Measurements from ENCODE around the gene FAAH. TPM values are rescaled to one million over a fixed set of nuclear protein-coding genes. Genes with fewer than 3 reads are reported as not detected.

Gene FAAH
- total RNA-seq, 1 experiment from 2014 or later: 25.9 TPM

GRCh38 chr1:46420533-46420915 is 26.4 kb downstream of the FAAH start:
- no peaks in the 10 kb centered on the region for H3K9me3 ChIP-seq (ENCODE audit: control insufficient read depth, insufficient read depth, low read depth, low read length)
- DNase-seq (ENCODE audit: low read depth, low spot score) (no peak), ATAC-seq (no peak)
- in situ Hi-C loops (cut with HindIII; ENCODE audit: low pct_unique_long_range_greater_than_20kb, low sequenced_read_pairs) (no loop called here), intact Hi-C loops (cut with micrococcal nuclease; ENCODE audit: unreplicated experiment) (no loop called here)
- no TSS peak for BruUV-seq (replicated peaks)
- no peak overlapping the region for H3K27ac ChIP-seq (ENCODE audit: low read length)
- H3K4me3 ChIP-seq (ENCODE audit: low read depth in 2 of 2, low read length in 2 of 2): no peak overlapping the region
- TF ChIP-seq REST (IDR thresholded peaks at IDR 0.05; ENCODE audit: insufficient read depth in 1 of 2, low read depth in 2 of 2, low read length in 1 of 2) (no peak), TCF7L2 (IDR thresholded peaks at IDR 0.05; ENCODE audit: low read depth, low read length) (no peak), CTCF (IDR thresholded peaks at IDR 0.05) (no peak), SIN3A (IDR thresholded peaks at IDR 0.05; ENCODE audit: borderline replicate concordance, insufficient read depth, low read depth, low read length) (no peak), POLR2AphosphoS5 (IDR thresholded peaks at IDR 0.05; ENCODE audit: low read depth, low read length) (no peak)
- no peaks in the 10 kb centered on the region for H3K4me1 ChIP-seq (ENCODE audit: control insufficient read depth, insufficient read depth, low read length)
- no peaks in the 10 kb centered on the region for H3K27me3 ChIP-seq (ENCODE audit: control insufficient read depth, insufficient read depth, low read length)
- H3K36me3 ChIP-seq (ENCODE audit: control insufficient read depth, insufficient read depth, low read length): no peaks in the 10 kb centered on the region
- CTCF ChIA-PET: no interaction called here
- POLR2A ChIA-PET: no interaction called here

- no peak for DNase-seq (ENCODE audit: low read depth, low spot score)
- Histone ChIP-seq H3K4me3 (ENCODE audit: low read depth in 2 of 2, low read length in 2 of 2) (no peak overlapping the region), H3K36me3 (ENCODE audit: control insufficient read depth, insufficient read depth, low read length) (no peaks in the 10 kb centered on the region), H3K27me3 (ENCODE audit: control insufficient read depth, insufficient read depth, low read length) (no peaks in the 10 kb centered on the region), H3K27ac (ENCODE audit: low read length) (no peak overlapping the region), H3K4me1 (ENCODE audit: control insufficient read depth, insufficient read depth, low read length) (no peaks in the 10 kb centered on the region), H3K9me3 (ENCODE audit: control insufficient read depth, insufficient read depth, low read depth, low read length) (no peaks in the 10 kb centered on the region)
- ChIA-PET POLR2A (no interaction called here), CTCF (interaction anchor here (0.9 kb wide), 1 partner anchor 10 kb away, joined by 3 read pairs; no protein-coding TSS in a partner anchor)
- in situ Hi-C loops (cut with HindIII; ENCODE audit: low pct_unique_long_range_greater_than_20kb, low sequenced_read_pairs) (no loop called here), intact Hi-C loops (cut with micrococcal nuclease; ENCODE audit: unreplicated experiment) (no loop called here)
- no TSS peak for BruUV-seq (replicated peaks)
- ATAC-seq: no peak
- no peak for TF ChIP-seq POLR2AphosphoS5 (IDR thresholded peaks at IDR 0.05; ENCODE audit: low read depth, low read length)
- TF ChIP-seq SIN3A (IDR thresholded peaks at IDR 0.05; ENCODE audit: borderline replicate concordance, insufficient read depth, low read depth, low read length): no peak
- no peak for TF ChIP-seq TCF7L2 (IDR thresholded peaks at IDR 0.05; ENCODE audit: low read depth, low read length)
- no peak for TF ChIP-seq CTCF (IDR thresholded peaks at IDR 0.05)
- TF ChIP-seq REST (IDR thresholded peaks at IDR 0.05; ENCODE audit: insufficient read depth in 1 of 2, low read depth in 2 of 2, low read length in 1 of 2): no peak
Measured at GRCh38 chr1:46421739-46422138, 27.6 kb downstream of the FAAH start.

Data from Panc1 (cell line).